HepG2 (cell line): Measurements from ENCODE around the gene MEI1. TPM values are rescaled to one million over a fixed set of nuclear protein-coding genes. Genes with fewer than 3 reads are reported as not detected.

Source experiments
- HDAC1 ChIP-seq: sonication (generic); formaldehyde crosslinking; IDR thresholded peaks from 2 replicates; pipeline ENCODE4 v1.5.1; 2020; ENCODE audit warnings: mild to moderate bottlenecking, missing genetic modification reagents
- IRX3 ChIP-seq: sonication (generic); formaldehyde crosslinking; IDR thresholded peaks from 2 replicates; pipeline ENCODE4 v1.8.1; 2023; ENCODE audit warnings: mild to moderate bottlenecking, low read depth, missing genetic modification reagents, borderline replicate concordance
- KDM4B ChIP-seq: sonication (generic); formaldehyde crosslinking; IDR thresholded peaks from 2 replicates; pipeline ENCODE4 v1.4.0; 2020; ENCODE audit warnings: missing genetic modification reagents
- KLF16 ChIP-seq, 2 experiments: sonication (generic) in 1 of 2; formaldehyde crosslinking in 1 of 2; IDR thresholded peaks; 2 replicates each; pipeline versions ENCODE4 v1.6.1 to v1.8.0; 2016 to 2023; ENCODE audit warnings: missing genetic modification reagents in 2 of 2, missing compliant biosample characterization in 1 of 2
- MATR3 ChIP-seq: sonication (generic); formaldehyde crosslinking; IDR thresholded peaks from 2 replicates; pipeline ENCODE4 v1.4.0; 2020; ENCODE audit warnings: missing genetic modification reagents
- MXD4 ChIP-seq: IDR thresholded peaks from 2 replicates; pipeline ENCODE4 v1.6.1; 2016; ENCODE audit warnings: mild to moderate bottlenecking, missing biosample characterization, missing genetic modification reagents
- PRMT3 ChIP-seq: sonication (generic); formaldehyde crosslinking; IDR thresholded peaks from 2 replicates; pipeline ENCODE4 v1.8.1; 2022; ENCODE audit warnings: low read depth, mild to moderate bottlenecking, moderate library complexity, missing genetic modification reagents, borderline replicate concordance
- SALL2 ChIP-seq: sonication (generic); formaldehyde crosslinking; IDR thresholded peaks from 2 replicates; pipeline ENCODE4 v1.8.1; 2023; ENCODE audit warnings: mild to moderate bottlenecking, missing genetic modification reagents, inconsistent platforms
- SIN3B ChIP-seq: fragments of 150-350 bp; IDR thresholded peaks from 2 replicates; pipeline ENCODE4 v1.6.1; 2014; ENCODE audit warnings: low read length
- SIX4 ChIP-seq: sonication (generic); formaldehyde crosslinking; IDR thresholded peaks from 2 replicates; pipeline ENCODE4 v1.4.0; 2020; ENCODE audit warnings: missing genetic modification reagents
- SKI ChIP-seq: fragments of 450-650 bp; IDR thresholded peaks from one replicate; pipeline ENCODE4 v1.6.1; 2018; ENCODE audit warnings: mild to moderate bottlenecking; ENCODE audit not compliant: partially characterized antibody
- SOX13 ChIP-seq, 3 experiments: fragments of 450-650 bp in 1 of 3; sonication (generic) in 1 of 3; formaldehyde crosslinking in 1 of 3; IDR thresholded peaks in 2 of 3; conservative IDR thresholded peaks in 1 of 3; 2 replicates each; pipeline versions ENCODE4 v1.5.0 to v1.6.1; 2016 to 2020; ENCODE audit warnings: antibody characterized with exemption in 1 of 3, mild to moderate bottlenecking in 1 of 3, missing compliant biosample characterization in 1 of 3, missing genetic modification reagents in 1 of 3, moderate library complexity in 1 of 3
- TAF15 ChIP-seq: fragments of 200-400 bp; formaldehyde crosslinking; IDR thresholded peaks from one replicate; pipeline ENCODE4 v1.6.1; 2018; ENCODE audit warnings: mild to moderate bottlenecking, low read depth, low read length; ENCODE audit not compliant: poor library complexity, severe bottlenecking
- ZC3H4 ChIP-seq: sonication (generic); formaldehyde crosslinking; IDR thresholded peaks from 2 replicates; pipeline ENCODE4 v1.4.0; 2020; ENCODE audit warnings: missing genetic modification reagents, borderline replicate concordance
- ZNF446 ChIP-seq: sonication (generic); formaldehyde crosslinking; IDR thresholded peaks from 2 replicates; pipeline ENCODE4 v1.5.0; 2020; ENCODE audit warnings: mild to moderate bottlenecking, missing genetic modification reagents
- ZNF552 ChIP-seq: sonication (generic); formaldehyde crosslinking; IDR thresholded peaks from 2 replicates; pipeline ENCODE4 v1.9.0; 2022; ENCODE audit warnings: missing genetic modification reagents, mild to moderate bottlenecking, borderline replicate concordance
- ZNF564 ChIP-seq: sonication (generic); formaldehyde crosslinking; IDR thresholded peaks from 2 replicates; pipeline ENCODE4 v1.8.1; 2023; ENCODE audit warnings: mild to moderate bottlenecking, missing genetic modification reagents
- ZNF619 ChIP-seq: sonication (generic); formaldehyde crosslinking; IDR thresholded peaks from 2 replicates; pipeline ENCODE4 v1.4.0; 2020; ENCODE audit warnings: mild to moderate bottlenecking, missing genetic modification reagents
- ZNF768 ChIP-seq: sonication (generic); formaldehyde crosslinking; IDR thresholded peaks from 2 replicates; pipeline ENCODE4 v1.4.0; 2020; ENCODE audit warnings: missing genetic modification reagents
- ZNF839 ChIP-seq: sonication (generic); formaldehyde crosslinking; IDR thresholded peaks from 2 replicates; pipeline ENCODE4 v1.4.0; 2020; ENCODE audit warnings: missing genetic modification reagents, mild to moderate bottlenecking, borderline replicate concordance
- polyA plus RNA-seq, 8 experiments: library from polyadenylated mRNA; depleted of rRNA in 3 of 8; stranded (reverse) in 7 of 8; unstranded in 1 of 8; fragments of >200 nt; fragmentation: Illumina TruSeq in 4 of 8; extraction: Trizol in 4 of 8; gene quantifications; 2 replicates each; pipeline versions ENCODE4 v1.2.1 to v1.2.3, GENCODE V29; 2011 to 2016; ENCODE audit warnings: low read depth in 4 of 8, missing spikeins in 1 of 8, mixed read lengths in 1 of 8; ENCODE audit not compliant: insufficient read depth in 1 of 8
- total RNA-seq, 5 experiments: library from RNA; depleted of rRNA; stranded (reverse); fragments of >200 nt; fragmentation: Illumina TruSeq; extraction: Trizol; gene quantifications; 2 replicates each; pipeline ENCODE4 v1.2.3, GENCODE V29; 2016; ENCODE audit warnings: low read depth in 1 of 5
- TF ChIP-seq, protein P1 (sequence below): sonication (generic); formaldehyde crosslinking; IDR thresholded peaks from 2 replicates; pipeline ENCODE4 v1.4.0; 2020; ENCODE audit warnings: mild to moderate bottlenecking, missing genetic modification reagents
- TF ChIP-seq, protein P2 (sequence below): IDR thresholded peaks from 2 replicates; pipeline ENCODE4 v1.6.1; 2016; ENCODE audit warnings: missing genetic modification reagents, missing compliant biosample characterization
- TF ChIP-seq, protein P3 (sequence below), 2 experiments: sonication (generic) in 1 of 2; formaldehyde crosslinking in 1 of 2; IDR thresholded peaks; 2 replicates each; pipeline versions ENCODE4 v1.5.1 to v1.6.1; 2011 to 2020; ENCODE audit warnings: borderline replicate concordance in 1 of 2, low read depth in 1 of 2, low read length in 1 of 2, mild to moderate bottlenecking in 1 of 2, missing genetic modification reagents in 1 of 2, moderate library complexity in 1 of 2
- TF ChIP-seq, protein P4 (sequence below): sonication (generic); formaldehyde crosslinking; IDR thresholded peaks from 2 replicates; pipeline ENCODE4 v1.5.0; 2020; ENCODE audit warnings: missing genetic modification reagents

Gene MEI1
- total and polyA plus RNA-seq, 2 of the 13 experiments (the other 11 are each of a cell fraction or from before 2014, with no cell fraction given): 0.75 to 1.9 TPM

DNA sequence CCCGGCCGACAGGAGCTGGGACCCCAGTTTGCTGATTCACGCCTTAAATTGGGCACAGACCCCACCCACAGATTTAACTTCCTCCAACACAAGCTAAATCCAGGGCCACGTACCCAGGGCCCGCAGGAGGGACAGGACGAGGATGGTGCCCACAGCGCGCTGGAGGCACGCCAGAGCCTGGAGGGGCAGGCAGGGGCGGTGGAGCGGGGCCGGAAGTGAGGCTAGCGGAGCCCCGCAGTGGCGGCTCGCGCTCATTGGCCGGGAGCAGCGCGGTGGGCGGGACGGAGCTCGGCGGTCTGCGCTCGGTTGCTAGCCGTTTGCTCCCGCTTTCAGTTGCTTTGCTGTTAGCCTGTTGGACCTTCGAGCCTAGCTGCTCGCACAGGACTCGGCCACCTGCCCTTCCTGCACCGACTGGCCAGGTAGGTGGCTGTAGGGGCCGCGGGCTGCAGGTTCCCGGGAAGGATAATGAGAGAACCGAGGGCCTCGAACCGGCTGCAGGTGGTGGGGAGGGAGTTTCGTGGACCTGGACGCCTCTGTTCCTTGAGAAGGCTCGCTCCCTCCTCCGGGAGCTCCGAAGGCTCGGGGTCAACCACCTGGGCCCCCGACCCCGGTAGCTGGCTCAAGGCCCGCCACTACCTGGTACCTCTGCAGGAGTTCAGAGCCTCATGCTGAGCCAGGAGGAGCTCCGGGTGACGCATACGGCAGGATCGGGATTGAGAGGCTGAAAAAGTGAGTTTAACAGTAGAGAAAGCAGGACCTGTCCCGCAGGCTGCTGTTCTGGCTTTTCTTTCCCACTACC lies 101.2 kb downstream of the MEI1 start, which contains the start of gene CCDC134 (continued):
- no peak for TF ChIP-seq IRX3 (CRISPR knock-in tag)
- TF ChIP-seq ZC3H4 (CRISPR knock-in tag): no peak
- TF ChIP-seq SALL2 (CRISPR knock-in tag): no peak
- TF ChIP-seq ZNF564 (CRISPR knock-in tag): 0 out of 2 replicates have a peak, but pooled peaks have one; percentile 51
- no peak for TF ChIP-seq SOX13 (IDR thresholded peaks at IDR 0.05)
- no peak for TF ChIP-seq SOX13 (CRISPR knock-in tag; conservative IDR thresholded peaks at IDR 0.05 in 1 of 2, IDR thresholded peaks at IDR 0.05 in 1 of 2)
- TF ChIP-seq, protein P1, sequence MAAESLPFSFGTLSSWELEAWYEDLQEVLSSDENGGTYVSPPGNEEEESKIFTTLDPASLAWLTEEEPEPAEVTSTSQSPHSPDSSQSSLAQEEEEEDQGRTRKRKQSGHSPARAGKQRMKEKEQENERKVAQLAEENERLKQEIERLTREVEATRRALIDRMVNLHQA (CRISPR knock-in tag): no peak
- peak; percentile 62 for TF ChIP-seq ZNF768
- TF ChIP-seq KLF16 (CRISPR knock-in tag; IDR thresholded peaks at IDR 0.05): peak in 1 of 2 experiments; percentile 83; a peak in 2 of 4 replicates
- TF ChIP-seq ZNF619: peak; percentile 63; the same call in 1 of the 2 replicates
- no peak for TF ChIP-seq SKI
- TF ChIP-seq SIX4 (CRISPR knock-in tag): peak; percentile 43; the same call in 1 of the 2 replicates
- peak; percentile 37 for TF ChIP-seq ZNF446 (CRISPR knock-in tag)
- peak; percentile 76; the same call in 1 of the 2 replicates for TF ChIP-seq MXD4 (CRISPR knock-in tag)
- TF ChIP-seq, protein P2, sequence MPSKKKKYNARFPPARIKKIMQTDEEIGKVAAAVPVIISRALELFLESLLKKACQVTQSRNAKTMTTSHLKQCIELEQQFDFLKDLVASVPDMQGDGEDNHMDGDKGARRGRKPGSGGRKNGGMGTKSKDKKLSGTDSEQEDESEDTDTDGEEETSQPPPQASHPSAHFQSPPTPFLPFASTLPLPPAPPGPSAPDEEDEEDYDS (CRISPR knock-in tag): peak; percentile 89
- no peak for TF ChIP-seq SIN3B
- TF ChIP-seq TAF15: peak; percentile 30
- TF ChIP-seq MATR3 (CRISPR knock-in tag): no peak
- TF ChIP-seq, protein P3, sequence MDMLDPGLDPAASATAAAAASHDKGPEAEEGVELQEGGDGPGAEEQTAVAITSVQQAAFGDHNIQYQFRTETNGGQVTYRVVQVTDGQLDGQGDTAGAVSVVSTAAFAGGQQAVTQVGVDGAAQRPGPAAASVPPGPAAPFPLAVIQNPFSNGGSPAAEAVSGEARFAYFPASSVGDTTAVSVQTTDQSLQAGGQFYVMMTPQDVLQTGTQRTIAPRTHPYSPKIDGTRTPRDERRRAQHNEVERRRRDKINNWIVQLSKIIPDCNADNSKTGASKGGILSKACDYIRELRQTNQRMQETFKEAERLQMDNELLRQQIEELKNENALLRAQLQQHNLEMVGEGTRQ (IDR thresholded peaks at IDR 0.05; ENCODE audit: low read depth, low read length): no peak
- TF ChIP-seq, protein P3 (CRISPR knock-in tag; IDR thresholded peaks at IDR 0.05; ENCODE audit: borderline replicate concordance): no peak; the same call in 1 of the 2 replicates
- TF ChIP-seq KDM4B (CRISPR knock-in tag): no peak
- peak; percentile 62; the same call in 1 of the 2 replicates for TF ChIP-seq ZNF839
- no peak for TF ChIP-seq PRMT3
- no peak for TF ChIP-seq ZNF552 (CRISPR knock-in tag)
- peak; percentile 84 for TF ChIP-seq HDAC1 (CRISPR knock-in tag)
- TF ChIP-seq, protein P4, sequence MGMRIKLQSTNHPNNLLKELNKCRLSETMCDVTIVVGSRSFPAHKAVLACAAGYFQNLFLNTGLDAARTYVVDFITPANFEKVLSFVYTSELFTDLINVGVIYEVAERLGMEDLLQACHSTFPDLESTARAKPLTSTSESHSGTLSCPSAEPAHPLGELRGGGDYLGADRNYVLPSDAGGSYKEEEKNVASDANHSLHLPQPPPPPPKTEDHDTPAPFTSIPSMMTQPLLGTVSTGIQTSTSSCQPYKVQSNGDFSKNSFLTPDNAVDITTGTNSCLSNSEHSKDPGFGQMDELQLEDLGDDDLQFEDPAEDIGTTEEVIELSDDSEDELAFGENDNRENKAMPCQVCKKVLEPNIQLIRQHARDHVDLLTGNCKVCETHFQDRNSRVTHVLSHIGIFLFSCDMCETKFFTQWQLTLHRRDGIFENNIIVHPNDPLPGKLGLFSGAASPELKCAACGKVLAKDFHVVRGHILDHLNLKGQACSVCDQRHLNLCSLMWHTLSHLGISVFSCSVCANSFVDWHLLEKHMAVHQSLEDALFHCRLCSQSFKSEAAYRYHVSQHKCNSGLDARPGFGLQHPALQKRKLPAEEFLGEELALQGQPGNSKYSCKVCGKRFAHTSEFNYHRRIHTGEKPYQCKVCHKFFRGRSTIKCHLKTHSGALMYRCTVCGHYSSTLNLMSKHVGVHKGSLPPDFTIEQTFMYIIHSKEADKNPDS: peak; percentile 38; the same call in 1 of the 2 replicates
